Daoy (cell line): ENCODE data around the gene DNAAF8. TPM values are rescaled to one million over a fixed set of nuclear protein-coding genes. Genes with fewer than 3 reads are reported as not detected.
"Not testable (repeated sequence)": the region's sequence is repeated elsewhere in the genome, so short reads cannot be mapped to it uniquely, and the experiment has no call there.

Source experiments
- DNase-seq: peaks from one replicate; pipeline ENCODE4 v3.0.0-alpha.2; 2015; ENCODE audit warnings: low read depth
- total RNA-seq: library from RNA; depleted of rRNA; stranded (reverse); fragments of >200 nt; shearing (Covaris generic); gene quantifications from 2 replicates; pipeline ENCODE4 v1.2.3, GENCODE V29; 2014

The DNAAF8 gene
- total RNA-seq, 1 experiment from 2014 or later, result 0.74 TPM

GRCh38 chr16:4783251-4783950 lies 49.1 kb downstream of the DNAAF8 start:
- no peak for DNase-seq

GRCh38 chr16:4783951-4784336 lies 49.6 kb downstream of the DNAAF8 start:
- no peak for DNase-seq

GRCh38 chr16:4784444-4784987 lies 50.2 kb downstream of the DNAAF8 start:
- not testable (repeated sequence) for DNase-seq

DNA sequence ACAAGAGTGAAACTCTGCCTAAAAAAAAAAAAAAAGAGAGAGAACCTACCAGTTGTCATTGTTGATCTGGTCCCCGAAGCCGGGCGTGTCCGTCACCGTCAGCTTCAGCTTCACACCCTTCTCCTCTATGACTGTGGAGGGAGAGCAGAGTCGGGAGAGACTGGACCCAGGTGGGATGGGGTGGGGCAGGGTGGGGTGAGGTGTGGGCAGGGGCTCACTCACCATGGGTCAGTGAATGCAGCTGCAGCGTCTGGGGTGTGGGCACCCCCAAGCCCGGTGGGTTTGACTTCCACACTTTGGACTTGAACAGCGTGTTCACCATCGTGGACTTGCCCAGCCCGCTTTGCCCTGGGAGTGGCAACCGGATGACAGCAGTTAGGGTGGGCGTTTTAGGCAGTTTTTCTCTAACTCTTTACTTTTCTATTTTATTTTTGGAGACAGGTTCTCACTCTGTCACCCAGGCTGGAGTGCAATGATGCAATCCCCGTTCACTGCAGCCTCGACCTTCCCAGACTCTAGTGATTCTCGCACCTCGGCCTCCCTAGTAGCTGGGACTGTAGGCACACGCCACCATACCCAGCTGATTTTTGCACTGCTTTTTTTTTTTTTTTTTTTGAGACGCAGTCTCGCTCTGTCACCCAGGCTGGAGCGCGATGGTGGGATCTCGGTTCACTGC lies 51.6 kb downstream of the DNAAF8 start:
- DNase-seq, result no peak

- no peak for DNase-seq
Observed at GRCh38 chr16:4787068-4787467, 52.7 kb downstream of the DNAAF8 start.

GRCh38 chr16:4787627-4788482 lies 53.5 kb downstream of the DNAAF8 start, which contains the start of gene SEPTIN12:
SEPTIN12 (minus strand) TSS chr16:4788345; CDS start chr16:4787645, 700 bp downstream.
- DNase-seq, result no peak

GRCh38 chr16:4788489-4788889 lies 54.2 kb downstream of the DNAAF8 start:
- no peak for DNase-seq

DNA sequence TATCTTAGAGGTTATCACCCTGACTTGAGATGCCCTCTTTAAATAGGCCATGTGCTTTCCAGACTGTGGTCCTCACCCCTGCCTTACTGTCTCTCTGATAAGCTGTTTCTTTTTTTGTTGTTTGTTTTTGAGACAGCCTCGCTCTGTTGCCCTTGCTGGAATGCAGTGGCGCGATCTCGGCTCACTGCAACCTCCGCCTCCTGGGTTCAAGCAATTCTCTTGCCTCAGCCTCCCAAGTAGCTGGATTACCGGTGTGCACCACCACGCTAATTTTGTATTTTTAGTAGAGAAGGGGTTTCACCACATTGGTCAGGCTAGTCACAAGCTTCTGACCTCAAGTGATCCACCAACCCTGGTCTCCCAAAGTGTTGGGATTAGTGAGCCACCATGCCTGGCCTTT lies 54.6 kb downstream of the DNAAF8 start:
- DNase-seq, result no peak

- DNase-seq, result no peak
Observed at GRCh38 chr16:4790261-4790660, 55.9 kb downstream of the DNAAF8 start.

DNA sequence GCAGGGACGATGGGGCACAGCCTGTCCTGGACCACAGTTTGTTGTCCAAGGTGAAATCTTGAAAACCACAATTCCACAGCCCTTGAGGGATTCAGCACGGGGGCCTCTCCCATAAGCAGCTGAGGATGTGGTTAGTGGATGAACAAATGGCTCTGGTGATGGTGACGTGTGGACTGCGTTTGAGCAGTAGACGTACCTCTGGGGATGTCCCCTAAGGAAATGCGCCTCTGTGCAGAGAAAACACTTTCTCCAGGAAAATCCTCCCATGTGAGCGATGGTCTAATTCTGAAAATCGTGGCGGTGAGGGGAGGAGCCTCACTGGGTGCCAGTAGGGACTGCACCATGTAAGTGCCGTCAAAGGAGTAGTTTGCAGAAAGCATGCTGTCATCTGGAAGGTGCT lies 56.5 kb downstream of the DNAAF8 start:
- DNase-seq, result no peak

- DNase-seq, result no peak
Observed at GRCh38 chr16:4792951-4793513, 58.7 kb downstream of the DNAAF8 start.

DNA sequence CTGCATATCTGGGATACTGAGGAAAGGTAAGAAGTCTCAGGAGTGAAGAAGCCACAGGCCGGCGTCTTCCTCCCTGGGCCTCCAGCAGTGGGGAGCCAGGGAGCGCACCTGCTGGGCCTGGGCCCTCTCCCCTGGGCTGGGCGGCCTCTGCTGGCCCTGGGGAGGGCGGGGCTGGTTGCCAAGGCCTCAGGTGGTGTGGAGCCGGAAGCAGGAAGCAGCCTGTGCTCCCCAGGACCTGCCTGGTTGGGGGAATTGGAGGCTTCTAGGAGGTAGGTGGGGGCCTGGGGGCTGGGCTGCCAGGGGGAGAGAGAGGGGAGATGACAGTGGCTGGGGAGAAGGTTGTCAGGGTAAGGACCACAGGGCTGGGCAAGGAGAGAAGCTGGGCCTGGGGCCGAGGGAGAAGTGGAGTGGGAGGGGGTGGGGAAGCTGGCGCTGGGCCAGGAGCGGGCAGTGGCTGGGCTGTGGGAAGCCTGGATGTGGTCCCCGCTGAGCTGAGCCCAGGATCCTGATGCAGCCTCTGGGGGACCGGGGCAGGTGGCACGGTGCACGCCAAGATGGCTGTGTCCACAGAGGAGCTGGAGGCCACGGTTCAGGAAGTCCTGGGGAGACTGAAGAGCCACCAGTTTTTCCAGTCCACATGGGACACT lies 61.0 kb downstream of the DNAAF8 start, which contains the start of gene SMIM22:
Gene SMIM22 (plus strand): TSS at position 189 of the 647 bp plus-strand sequence. CDS start 366 bp downstream, at position 555.
- no peak for DNase-seq

DNA sequence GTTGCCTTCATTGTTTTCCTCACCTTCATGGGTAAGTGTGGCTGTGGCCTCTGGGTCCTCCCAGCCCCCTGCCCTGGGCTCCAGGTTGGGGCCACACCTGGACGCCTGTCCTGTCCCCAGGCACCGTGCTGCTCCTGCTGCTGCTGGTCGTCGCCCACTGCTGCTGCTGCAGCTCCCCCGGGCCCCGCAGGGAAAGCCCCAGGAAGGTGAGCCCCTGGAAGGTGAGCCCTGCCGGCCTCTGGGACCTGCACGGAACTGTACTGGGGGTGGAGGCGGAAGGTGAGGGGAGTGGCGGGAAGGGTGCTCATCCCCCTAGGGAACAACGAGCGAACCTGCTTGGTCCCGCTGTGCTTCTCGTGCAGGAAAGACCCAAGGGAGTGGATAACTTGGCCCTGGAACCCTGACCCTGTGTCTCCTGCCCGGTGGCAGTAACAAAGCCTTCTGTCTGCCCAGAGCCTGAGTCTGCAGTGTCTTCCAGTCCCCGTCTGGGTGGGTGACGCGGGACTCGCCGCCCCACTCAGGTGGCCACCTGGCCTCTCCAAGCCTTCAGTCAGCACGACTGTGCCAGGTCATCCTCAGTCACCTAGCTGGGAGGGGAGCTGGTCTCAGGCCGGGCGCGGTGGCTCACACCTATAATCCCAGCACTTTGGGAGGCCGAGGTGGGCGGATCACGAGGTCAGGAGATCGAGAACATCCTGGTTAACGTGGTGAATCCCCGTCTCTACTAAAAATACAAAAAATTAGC lies 61.7 kb downstream of the DNAAF8 start:
- DNase-seq, result no peak

DNA sequence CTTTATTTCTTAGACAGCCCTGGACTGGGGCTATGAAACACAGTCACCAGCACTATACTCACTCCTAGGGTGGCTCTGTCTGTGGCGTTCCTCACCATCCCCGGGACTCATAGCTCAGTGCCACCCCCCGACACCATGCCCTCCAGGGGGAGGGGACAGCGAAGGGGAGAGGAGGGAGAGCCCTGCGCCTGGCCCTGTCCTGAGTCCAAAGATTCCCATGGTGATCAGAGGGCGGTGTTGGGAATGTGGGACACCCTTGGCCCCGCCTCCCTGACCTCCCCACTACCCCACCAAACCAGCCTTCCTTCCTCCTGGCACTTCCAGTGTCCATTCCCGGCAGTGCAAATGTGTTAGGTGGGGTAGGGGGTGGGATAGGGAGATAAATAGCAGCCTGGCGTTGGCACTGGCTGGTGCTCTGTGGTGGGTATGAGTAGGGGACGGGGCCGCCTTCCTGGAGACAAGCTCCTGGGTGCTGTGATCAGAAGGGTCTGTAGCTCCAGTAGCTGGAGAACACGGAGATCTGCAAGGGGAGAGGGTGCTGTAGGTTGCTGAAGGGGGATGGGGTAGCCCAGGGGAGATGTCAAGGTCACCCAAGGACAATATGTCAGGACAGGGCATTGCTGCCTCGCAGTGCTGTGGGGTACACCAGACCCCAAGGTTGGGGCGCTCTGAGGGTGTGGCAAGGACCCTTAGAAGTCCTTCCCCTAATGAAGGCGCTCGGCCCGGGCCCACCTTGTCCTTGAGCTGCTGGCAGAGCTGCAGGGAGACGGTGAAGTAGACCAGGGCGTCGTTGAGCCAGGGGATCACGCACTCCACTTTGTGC lies 62.9 kb downstream of the DNAAF8 start:
- DNase-seq, result no peak

GRCh38 chr16:4797805-4798252 lies 63.5 kb downstream of the DNAAF8 start:
- DNase-seq, result no peak

- no peak for DNase-seq
Observed at GRCh38 chr16:4798456-4798855, 64.1 kb downstream of the DNAAF8 start.
